ENCODE data around the gene TGFBR3L.
A peak's percentile ranks its signal among the peaks of the same experiment; 100 is the strongest.

Gene TGFBR3L

GRCh38 chr19:7924651-7925170, 10.1 kb downstream of the TGFBR3L start:
- TF ChIP-seq CTCF (IDR thresholded peaks at IDR 0.05) (no peak), ZFX (IDR thresholded peaks at IDR 0.05; ENCODE audit: borderline replicate concordance) (no peak)
- H3K27ac ChIP-seq = peak overlapping the region; percentile 97

- peak overlapping the region; percentile 97 for H3K27ac ChIP-seq
- TF ChIP-seq CTCF (IDR thresholded peaks at IDR 0.05) (peak; percentile 96), ZFX (IDR thresholded peaks at IDR 0.05; ENCODE audit: borderline replicate concordance) (no peak)
These were observed 10.7 kb downstream of the TGFBR3L start for GRCh38 chr19:7925171-7925851.

- TF ChIP-seq CTCF (IDR thresholded peaks at IDR 0.05) (no peak), ZFX (IDR thresholded peaks at IDR 0.05; ENCODE audit: borderline replicate concordance) (no peak)
- peak within 1 kb of the TSS; percentile 97 for H3K27ac ChIP-seq
These were observed 11.5 kb downstream of the TGFBR3L start, which contains the start of gene CTXN1 for GRCh38 chr19:7926021-7926726. Gene CTXN1 (minus strand): TSS chr19:7926135. CDS start chr19:7925538, 597 bp downstream.

GRCh38 chr19:7926727-7927604, 12.3 kb downstream of the TGFBR3L start:
- H3K27ac ChIP-seq = peak overlapping the region; percentile 97
- TF ChIP-seq ZFX (IDR thresholded peaks at IDR 0.05; ENCODE audit: borderline replicate concordance) = no peak
- TF ChIP-seq CTCF (IDR thresholded peaks at IDR 0.05) = no peak

- peak overlapping the region; percentile 97 for H3K27ac ChIP-seq
- TF ChIP-seq CTCF (IDR thresholded peaks at IDR 0.05) (no peak), ZFX (IDR thresholded peaks at IDR 0.05; ENCODE audit: borderline replicate concordance) (no peak)
These were observed 13.1 kb downstream of the TGFBR3L start for GRCh38 chr19:7927605-7928333.

GRCh38 chr19:7928334-7928706, 13.7 kb downstream of the TGFBR3L start:
- no peak for TF ChIP-seq CTCF (IDR thresholded peaks at IDR 0.05)
- TF ChIP-seq ZFX (IDR thresholded peaks at IDR 0.05; ENCODE audit: borderline replicate concordance) = no peak
- peak overlapping the region; percentile 97 for H3K27ac ChIP-seq

All from 22Rv1 (cell line).